Measurements from ENCODE around the gene CDH8. TPM values are rescaled to one million over a fixed set of nuclear protein-coding genes. Genes with fewer than 3 reads are reported as not detected.
"Not testable (repeated sequence)": the region's sequence is repeated elsewhere in the genome, so short reads cannot be mapped to it uniquely, and the experiment has no call there.

CDH8 gene
- total RNA-seq, 1 donor from 2014 or later, result 12.3 TPM

DNA sequence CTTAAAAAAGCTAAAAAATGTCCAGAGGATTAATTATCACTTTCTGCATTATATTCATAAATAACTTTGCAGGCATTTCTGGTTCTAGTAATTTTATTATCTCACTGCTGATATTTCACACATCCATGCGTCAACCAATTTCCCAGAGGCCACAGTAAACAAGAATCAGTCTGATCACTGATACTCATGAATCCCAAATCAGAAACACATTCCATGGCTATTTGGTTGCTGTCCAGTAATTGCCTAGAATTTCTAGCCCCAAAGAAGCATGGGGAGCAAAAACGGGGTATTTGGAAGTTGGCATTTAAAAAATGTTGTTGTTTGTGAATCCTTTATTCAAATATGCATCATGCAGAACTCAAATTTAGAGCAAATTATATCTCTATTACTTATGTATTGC, 244.8 kb downstream of the CDH8 start:
- DNase-seq (ENCODE audit: low spot score), result no peak

DNA sequence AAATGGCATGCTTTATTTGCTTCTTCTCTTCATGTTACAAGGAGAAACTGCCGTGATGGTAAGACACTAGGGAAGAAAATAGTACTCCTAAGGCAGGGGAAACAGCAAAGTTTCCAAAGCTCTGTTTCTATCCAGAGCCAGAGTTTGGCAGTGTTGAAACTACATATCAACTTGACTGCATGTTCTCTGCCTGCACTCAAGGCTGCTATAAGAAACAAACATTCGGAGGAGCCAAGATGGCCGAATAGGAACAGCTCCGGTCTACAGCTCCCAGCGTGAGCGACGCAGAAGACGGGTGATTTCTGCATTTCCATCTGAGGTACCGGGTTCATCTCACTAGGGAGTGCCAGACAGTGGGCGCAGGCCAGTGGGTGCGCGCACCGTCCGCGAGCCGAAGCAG, 254.4 kb downstream of the CDH8 start:
- not testable (repeated sequence) for DNase-seq (ENCODE audit: low spot score)

DNA sequence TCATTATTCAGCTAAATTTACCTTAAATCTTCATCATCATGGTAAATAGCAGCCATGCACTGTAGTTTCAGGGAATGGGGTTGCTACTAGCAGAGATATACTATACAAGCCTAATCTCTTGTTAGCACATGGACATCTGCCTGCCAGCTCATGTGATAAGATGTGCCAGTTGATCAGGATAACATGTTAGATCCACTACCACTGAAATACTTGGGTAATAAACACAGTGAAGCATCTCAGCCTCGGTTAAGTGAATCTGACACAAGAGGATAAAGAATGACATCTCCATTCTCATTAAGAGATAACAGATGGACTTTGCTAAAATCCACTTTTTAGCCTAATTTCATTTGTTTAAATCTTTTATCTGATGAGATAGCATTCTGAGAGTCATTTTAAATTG, 256.1 kb downstream of the CDH8 start:
- DNase-seq (ENCODE audit: low spot score), result no peak

DNA sequence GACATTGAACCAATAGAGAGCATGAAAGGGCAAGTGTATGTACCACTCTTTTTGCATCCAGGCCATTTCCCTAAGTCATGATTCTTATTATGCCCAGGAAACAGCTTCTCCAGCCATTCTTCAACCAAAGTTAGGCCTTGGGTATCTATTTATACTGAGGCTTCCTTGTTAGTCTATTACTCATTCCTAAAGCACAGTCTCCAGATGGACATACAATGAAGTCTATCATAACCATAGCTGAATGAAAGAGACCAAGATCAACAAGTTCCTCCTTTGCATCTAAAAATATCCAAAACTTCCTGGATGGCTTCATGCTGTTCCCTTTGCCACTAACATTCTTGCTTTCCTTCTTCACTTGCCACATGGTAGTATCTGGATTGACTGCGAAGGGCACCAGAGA, 265.9 kb downstream of the CDH8 start:
- DNase-seq (ENCODE audit: low spot score), result no peak

DNA sequence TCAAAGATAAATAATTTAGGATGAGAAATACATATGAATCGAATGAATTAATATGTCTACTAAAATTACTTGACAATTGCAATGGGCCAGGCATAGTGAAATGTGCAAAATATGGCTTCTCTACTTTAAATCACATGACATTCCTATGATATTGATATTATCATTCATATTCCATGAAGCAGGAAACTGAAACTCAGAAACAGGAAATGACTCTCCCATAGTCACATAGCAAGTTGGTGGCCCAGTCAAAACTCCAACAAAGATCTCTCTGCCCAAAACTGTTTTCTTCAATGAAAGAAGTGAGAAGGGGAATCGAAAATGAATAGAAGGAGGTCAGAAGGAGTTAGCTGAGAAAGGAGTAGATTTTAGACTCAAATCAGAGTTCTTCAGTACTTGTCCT, 272.2 kb downstream of the CDH8 start:
- no peak for DNase-seq (ENCODE audit: low spot score)

DNA sequence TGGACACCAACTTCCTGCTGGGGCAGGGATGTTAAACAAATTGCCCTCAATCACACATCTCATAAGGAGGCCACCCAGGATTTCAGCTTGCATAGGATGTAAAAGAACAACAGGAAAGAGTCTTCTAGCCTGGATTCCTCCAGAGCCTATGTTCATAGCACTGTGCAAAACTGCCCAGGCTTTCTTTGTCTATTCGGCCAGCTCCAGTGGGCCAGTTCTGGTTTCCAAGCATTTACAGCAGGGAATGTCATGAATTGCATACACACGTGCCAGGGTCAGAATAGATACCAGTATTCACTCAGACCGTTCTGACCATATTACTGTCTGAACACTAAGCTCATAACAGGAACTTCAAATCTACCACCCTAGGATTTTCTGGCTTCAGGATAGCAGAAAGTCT, 273.2 kb downstream of the CDH8 start:
- no peak for DNase-seq (ENCODE audit: low spot score)

DNA sequence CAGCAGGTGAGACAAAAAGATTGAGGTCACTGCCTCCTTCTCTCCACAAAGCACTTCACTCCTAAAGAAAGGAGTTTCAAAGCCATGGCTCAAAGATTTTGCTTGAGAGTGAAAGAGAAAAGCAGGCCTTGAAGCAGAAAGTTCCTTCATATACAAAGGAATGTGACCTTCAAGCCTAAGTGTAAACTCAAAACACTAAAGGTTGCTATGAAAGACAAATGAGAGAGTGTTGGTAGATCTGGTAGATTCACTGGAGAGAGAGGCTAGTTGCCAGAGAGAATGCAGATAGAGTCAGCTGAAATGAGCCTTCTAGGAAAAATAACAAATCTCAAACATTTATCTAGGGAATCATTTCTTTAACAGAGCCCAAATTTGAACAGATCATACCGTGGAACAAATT, 305.2 kb downstream of the CDH8 start:
- no peak for DNase-seq (ENCODE audit: low spot score)

DNA sequence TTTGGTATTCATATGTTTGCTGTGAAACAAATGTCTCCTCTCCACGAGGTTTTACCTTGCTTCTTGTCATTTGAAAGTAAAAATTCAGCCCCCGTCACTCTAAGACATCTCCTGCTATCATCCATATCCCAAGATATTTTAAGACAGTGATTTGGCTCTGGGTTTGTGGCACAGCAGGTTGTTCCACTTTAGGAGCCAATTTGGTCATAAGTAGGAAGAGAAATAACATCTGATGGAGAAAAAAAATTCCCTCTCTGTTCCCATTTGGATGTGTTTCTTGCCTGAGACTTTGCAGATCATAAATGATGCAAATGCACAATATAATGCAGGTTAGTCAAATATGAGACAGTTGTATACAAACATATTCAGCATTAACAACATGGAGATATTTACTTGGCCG, 309.5 kb downstream of the CDH8 start:
- no peak for DNase-seq (ENCODE audit: low spot score)

DNA sequence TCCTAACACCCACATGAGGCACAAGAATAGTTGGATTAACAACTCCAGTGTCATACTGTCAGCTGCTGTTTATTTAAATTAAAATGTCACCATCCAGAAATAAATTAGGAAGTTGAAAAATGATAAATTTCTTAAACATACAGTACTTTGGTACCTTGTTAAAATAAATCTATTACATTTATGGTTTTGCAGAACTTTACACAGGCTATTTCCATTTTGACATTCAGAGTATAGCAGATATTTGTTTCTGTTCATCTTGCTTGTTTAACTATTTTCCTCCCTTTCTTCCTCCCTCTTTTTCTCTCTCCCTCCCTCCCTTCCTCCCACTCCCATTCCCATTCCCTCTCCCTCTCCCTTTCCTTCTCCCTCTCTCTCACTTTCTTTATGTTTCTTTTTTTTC, 310.1 kb downstream of the CDH8 start:
- DNase-seq (ENCODE audit: low spot score), result no peak

DNA sequence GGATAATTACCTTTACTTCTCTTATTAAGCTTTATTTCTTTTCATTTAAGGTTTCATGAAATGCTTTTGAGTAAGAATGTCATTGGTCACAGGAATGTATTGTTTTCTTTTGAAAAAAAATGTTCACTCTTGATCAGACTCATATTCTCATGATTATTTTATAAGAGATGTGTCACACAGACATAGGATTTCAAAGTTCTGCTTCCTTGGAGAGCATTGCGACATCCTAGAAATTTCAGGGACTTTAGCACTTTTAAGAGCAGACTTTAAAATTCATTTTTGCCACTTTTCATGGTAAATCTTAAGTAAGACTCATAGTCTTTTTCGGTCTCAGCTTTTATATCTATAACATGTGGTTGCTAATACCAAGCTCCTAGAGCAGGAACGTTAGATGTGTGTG, 314.7 kb downstream of the CDH8 start:
- no peak for DNase-seq (ENCODE audit: low spot score)

DNA sequence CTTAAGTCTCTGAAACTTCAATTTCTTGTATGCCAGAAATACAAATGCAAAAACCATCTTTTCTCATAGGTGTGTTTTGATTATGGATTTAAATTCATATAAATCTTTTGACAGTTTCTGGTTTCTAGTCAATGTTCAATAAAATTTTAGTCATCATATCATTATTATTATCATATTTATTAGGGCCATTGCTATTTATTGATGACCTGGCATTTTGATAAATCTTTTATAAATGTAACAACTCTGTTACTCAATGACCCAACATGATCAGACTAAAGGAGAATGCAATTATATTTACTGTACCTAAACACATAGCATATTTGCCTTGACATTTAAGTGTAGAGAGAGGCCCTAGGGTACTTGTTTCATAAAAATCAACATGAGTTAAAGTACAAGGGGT, 320.8 kb downstream of the CDH8 start:
- no peak for DNase-seq (ENCODE audit: low spot score)

DNA sequence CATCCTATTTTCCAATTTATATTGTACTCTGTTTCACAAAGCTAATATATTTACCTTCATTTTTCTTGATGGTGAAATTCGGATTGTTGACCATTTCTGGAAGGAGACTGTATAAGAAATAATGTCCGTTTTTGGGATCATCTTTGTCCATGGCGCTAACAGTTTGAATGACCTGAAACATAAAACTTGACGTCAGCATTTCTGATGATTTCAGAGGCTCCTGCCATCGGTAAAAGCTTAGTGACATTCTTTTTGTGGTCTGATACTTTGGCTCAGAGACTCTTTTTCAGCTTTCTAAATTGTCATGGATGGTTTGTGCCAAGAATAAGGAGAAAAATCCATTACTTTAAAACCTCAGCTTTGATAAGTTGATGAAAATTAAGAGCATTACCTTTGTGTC, 322.5 kb downstream of the CDH8 start:
- DNase-seq (ENCODE audit: low spot score), result no peak

DNA sequence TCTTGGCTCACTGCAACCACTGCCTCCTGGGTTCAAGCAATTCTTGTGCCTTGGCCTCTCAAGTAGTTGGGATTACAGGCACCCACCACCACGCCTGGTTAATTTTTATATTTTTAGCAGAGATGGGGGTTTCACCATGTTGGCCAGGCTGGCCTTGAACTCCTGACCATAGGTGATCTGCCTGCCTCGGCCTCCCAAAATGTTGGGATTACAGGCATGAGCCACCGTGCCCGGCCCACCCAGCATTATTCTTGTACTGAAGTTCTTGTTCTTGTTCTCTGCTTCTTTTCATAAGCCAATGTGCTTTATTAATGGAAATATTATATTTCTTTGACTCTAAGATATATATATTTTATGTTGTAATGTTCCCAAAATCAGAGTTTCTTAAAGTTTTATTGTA, 336.6 kb downstream of the CDH8 start:
- DNase-seq (ENCODE audit: low spot score), result not testable (repeated sequence)

DNA sequence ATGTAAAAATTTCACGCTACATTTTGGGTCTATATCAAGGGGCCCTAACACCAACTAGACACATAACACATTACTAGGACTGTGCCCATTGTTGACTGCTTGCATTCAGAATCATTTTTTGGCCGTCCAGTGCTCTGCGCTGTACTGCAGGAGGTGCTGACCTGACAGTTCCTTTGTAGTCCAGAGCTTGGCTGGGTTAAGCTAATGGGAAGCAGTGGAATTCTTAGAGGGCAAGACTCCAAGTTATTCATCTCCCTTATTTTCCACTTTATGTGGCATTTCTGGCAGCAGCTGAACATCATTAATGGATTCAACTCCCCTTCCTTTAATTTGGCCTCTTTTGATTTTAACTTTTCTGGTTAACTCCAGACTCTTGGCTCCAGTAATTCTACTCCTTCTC, 351.7 kb downstream of the CDH8 start:
- no peak for DNase-seq (ENCODE audit: low spot score)

DNA sequence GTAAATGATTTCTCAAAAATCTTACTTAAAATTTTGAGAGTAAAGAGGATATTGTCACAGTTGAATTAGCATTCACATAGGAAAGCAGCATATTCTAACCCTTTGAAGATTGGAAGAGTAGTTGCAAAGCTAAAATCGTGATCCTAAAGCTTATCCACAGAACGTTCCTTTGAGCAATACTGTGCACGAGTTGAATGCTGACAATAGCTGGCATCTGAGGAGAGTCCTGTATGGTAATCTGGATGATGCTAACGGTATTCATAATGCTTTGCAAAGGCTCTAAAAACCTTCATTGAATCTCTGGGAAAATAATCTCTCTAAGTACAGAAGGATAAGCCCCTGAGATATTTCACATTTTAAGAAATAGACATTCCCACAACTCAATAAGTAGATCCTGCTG, 354.6 kb downstream of the CDH8 start:
- DNase-seq (ENCODE audit: low spot score), result no peak

DNA sequence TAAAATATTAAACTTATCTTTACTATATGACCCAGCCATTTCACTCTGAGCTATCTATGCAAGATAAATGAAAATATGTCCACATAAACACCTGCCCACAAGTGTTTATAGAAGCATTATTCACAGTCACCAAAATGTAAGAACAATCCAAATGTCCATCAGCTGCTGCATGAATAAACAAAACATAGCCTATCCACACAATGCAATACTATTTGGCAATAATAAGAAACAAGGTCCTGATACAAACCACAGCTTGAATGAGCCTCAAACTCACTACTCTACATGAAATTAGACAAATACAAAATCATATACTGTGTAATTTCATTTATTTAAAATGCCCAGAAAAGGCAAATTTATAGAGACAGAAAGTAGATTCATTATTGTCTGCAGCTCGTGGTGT, 355.1 kb downstream of the CDH8 start:
- DNase-seq (ENCODE audit: low spot score), result no peak

DNA sequence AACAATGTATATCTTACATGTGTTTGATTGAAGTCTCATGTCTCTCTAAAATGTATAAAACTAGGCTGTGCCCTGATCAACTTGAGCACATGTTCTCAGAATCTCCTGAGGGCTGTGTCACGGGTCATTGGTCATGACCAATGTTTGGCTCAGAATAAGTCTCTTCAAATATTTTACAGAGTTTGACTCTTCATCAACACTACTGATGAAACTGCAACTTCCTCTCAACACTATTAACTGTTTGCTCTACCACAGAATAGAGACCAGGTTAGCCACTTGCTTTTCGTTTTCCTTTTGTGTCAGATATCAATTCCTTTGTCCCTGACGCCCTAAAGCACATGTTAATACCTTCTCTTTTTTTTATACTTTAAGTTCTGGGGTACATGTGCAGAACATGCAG, 358.1 kb downstream of the CDH8 start:
- no peak for DNase-seq (ENCODE audit: low spot score)

DNA sequence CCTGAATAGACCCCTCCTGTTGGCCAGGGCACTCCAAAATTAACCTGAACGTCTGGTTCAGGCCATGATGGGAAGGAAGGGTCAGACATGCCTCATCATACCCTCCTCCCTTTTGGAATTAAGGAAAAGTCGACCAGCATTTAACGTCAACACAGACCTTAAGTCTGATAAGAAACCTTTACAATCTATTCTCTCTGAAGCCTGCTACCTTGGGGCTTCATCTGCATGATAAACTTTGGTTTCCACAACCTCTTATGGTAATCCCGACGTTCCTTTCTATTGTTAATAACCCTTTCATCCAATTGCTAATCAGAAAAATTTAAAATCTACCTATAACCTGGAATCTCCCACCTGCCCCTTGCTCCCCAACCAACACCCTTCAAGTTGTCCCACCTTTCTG, 358.5 kb downstream of the CDH8 start:
- no peak for DNase-seq (ENCODE audit: low spot score)

DNA sequence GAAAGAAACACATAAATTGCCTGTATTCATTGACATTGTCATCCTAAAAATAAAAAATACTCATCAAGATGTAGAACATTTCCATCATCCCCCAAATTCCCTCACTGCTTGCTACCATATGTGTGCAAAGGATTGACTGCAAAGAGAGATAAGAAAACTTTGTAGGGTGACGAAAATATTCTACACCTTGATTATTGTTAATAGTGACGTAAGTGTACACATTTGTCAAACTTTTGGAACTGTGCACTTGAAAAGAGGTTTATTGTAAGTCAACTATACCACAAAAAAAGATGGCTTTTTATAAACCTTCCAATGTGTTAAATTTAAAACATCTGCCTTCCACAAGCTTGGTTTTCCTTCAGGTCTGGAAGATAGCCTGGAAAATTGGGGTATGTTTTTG, 359.5 kb downstream of the CDH8 start:
- no peak for DNase-seq (ENCODE audit: low spot score)

DNA sequence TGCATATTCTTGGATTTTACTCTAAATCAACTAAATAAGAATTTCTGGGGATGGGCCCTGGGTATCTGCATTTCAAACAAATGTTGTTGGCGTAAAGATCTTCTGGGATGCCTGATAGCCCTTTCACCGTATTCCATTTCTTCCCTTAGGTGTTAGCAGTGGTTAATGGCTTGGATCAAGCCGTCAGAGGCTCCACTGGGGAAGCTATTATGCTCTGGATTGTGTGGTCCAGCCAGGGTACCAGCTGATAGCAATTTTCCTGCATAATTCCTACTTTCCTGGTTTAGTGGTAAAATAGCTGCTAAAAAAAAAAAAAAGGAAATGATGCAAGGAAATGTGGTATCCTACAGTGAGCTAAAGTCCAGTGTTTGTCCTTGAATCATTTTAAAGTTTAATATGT, 365.1 kb downstream of the CDH8 start:
- no peak for DNase-seq (ENCODE audit: low spot score)

DNA sequence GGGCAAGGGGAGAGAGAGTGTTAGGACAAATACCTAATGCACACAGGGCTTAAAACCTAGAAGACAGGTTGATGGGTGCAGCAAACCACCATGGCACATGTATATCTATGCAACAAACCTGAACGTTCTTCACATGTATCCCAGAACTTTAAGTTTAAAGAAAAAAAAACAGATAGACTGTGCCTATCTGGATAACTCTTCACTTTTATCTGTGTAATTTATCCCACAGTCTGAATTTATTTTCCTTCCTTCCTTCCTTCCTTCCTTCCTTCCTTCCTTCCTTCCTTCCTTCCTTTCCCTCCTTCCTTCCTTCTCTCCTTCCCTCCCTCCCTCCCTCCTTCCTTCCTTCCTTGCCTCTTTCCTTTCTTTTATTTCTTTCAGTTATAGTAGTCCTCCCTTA, 370.7 kb downstream of the CDH8 start:
- DNase-seq (ENCODE audit: low spot score), result no peak

DNA sequence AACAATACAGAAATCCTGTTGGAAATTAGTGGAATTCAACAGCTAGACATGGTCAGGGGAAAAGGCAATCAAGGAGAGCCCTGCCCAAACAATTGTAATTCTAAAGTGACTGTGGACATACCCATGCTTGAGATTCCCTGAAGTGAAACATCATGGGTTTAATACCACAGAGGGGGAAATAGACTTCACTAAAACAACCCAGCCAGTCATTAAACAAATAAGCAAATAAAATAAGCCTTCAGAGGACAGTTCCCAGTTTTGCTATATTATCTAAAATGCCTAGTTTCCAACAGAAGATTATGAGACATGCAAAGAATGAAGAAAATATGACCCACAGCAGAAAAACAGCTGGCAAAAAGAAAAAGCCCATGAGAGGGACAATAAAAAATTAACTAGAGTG, 376.3 kb downstream of the CDH8 start:
- no peak for DNase-seq (ENCODE audit: low spot score)

DNA sequence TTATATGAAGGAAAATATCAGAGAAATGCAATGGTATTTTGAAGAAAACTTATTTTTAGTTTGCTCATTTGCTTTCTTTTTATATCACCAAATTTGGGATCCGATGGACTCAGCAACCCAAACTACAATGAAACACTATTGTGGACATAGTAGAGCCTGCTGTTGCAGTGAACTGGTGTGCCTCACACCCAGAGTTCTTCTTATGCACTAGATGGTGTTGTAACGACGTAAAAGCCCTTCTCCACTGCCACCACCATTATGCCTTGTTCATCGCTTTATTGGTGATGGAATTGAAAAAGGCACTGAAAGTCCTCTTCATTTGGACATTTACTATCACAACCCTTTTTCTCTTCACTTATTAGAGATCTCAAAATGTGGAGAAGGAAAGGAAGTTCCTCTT, 381.3 kb downstream of the CDH8 start:
- DNase-seq (ENCODE audit: low spot score), result no peak

DNA sequence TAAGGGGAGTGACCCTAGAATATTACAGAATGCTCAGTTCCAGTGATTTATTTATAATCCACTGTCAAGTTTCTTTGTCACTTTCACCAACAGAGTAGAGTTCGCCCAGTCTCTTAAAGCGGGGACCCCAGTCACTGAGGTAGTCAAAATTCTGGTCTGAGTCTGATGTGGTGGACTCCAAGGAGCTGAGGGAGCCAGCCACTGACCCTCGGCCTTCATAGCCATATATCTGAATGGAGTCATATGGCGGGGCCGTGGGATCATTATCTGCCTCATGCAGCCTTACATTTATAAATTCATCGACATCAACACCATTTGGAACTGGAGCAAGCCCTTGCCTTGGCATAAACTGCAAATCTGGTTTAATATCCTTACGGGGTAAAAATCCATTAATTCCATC, 382.7 kb downstream of the CDH8 start:
- no peak for DNase-seq (ENCODE audit: low spot score)

DNA sequence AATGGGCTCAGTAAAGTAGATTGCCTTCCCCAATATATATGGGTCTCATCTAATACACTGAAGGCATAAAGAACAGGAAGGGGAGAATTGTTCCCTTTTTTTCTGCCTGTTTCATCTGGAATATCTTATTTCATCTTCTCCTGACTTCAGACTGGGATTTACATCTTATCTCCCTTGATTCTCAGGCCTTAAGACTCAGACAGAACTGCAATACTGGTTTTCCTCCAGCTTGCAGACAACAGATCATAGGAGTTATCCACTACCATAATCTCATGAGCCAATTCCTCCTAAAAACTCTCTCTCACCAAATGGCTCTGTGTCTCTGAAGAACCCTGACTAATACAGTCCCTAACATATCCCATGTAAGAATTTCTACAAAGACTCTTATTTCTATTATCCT, 390.7 kb downstream of the CDH8 start:
- DNase-seq (ENCODE audit: low spot score), result no peak

All from ureter (tissue), 1 donor.